A673 (cell line): Measurements from ENCODE around the gene FOXN3.

Experiments used
- EZH2 ChIP-seq: fragments of 200-600 bp; sonication (generic); IDR thresholded peaks from 2 replicates; pipeline ENCODE4 v1.6.1; 2017; ENCODE audit warnings: borderline replicate concordance, low read depth, mild to moderate bottlenecking, mixed read lengths, antibody characterized with exemption, low read length; ENCODE audit not compliant: poor library complexity, severe bottlenecking
- TF ChIP-seq, protein P1 (sequence below): fragments of 300-800, 200-600 bp; sonication (generic); conservative IDR thresholded peaks from 2 replicates; pipeline ENCODE4 v1.5.1; 2017; ENCODE audit warnings: low read depth, mild to moderate bottlenecking, antibody characterized with exemption, low read length, moderate library complexity, mixed read lengths

DNA sequence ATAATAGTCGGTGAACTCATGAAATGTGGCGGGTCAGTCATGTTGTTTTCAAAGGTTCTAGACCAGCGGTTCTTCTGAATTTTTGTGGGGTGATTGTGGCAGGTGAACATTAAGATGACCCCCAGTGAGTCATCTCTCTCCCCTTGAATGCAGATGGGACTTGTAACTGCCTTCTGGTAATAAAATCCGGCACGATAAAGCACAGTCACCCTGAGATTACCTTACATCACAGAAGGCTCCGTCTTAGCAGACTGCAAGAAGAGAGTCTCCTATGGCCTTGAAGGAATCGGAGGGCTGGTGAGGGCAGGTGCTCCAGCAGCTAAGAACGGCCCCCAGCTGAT, 189.6 kb downstream of the FOXN3 start:
- TF ChIP-seq, protein P1, sequence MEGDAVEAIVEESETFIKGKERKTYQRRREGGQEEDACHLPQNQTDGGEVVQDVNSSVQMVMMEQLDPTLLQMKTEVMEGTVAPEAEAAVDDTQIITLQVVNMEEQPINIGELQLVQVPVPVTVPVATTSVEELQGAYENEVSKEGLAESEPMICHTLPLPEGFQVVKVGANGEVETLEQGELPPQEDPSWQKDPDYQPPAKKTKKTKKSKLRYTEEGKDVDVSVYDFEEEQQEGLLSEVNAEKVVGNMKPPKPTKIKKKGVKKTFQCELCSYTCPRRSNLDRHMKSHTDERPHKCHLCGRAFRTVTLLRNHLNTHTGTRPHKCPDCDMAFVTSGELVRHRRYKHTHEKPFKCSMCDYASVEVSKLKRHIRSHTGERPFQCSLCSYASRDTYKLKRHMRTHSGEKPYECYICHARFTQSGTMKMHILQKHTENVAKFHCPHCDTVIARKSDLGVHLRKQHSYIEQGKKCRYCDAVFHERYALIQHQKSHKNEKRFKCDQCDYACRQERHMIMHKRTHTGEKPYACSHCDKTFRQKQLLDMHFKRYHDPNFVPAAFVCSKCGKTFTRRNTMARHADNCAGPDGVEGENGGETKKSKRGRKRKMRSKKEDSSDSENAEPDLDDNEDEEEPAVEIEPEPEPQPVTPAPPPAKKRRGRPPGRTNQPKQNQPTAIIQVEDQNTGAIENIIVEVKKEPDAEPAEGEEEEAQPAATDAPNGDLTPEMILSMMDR = no peak
- TF ChIP-seq EZH2 = no peak
